GM23248 (cell line): ENCODE results near the gene ZNF320. TPM values are rescaled to one million over a fixed set of nuclear protein-coding genes. Genes with fewer than 3 reads are reported as not detected.
"Not testable (repeated sequence)": the region's sequence is repeated elsewhere in the genome, so short reads cannot be mapped to it uniquely, and the experiment has no call there.

Source experiments
- DNase-seq: peaks from one replicate; pipeline ENCODE4 v3.0.0-alpha.2; 2015
- H2AFZ ChIP-seq: fragments of 200-600 bp; sonication (generic); 2 replicates; pipeline ENCODE4 v1.6.1; 2016; ENCODE audit warnings: antibody characterized with exemption
- H3F3A ChIP-seq: fragments of 200-600 bp; sonication (generic); 2 replicates; pipeline ENCODE4 v1.6.1; 2016; ENCODE audit warnings: mild to moderate bottlenecking, antibody characterized with exemption, mixed run types; ENCODE audit not compliant: insufficient read depth
- H3K27ac ChIP-seq: fragments of 200-600 bp; sonication (generic); 2 replicates; pipeline ENCODE4 v1.5.1; 2016; ENCODE audit warnings: mild to moderate bottlenecking
- H3K27me3 ChIP-seq: fragments of 200-600 bp; sonication (generic); replicated peaks from 2 replicates; pipeline ENCODE4 v1.6.1; 2016; ENCODE audit warnings: mild to moderate bottlenecking; ENCODE audit not compliant: insufficient read depth
- H3K36me3 ChIP-seq: fragments of 200-600 bp; sonication (generic); 2 replicates; pipeline ENCODE4 v1.6.1; 2016; ENCODE audit warnings: low read depth, mild to moderate bottlenecking
- H3K4me1 ChIP-seq: fragments of 200-600 bp; sonication (generic); 2 replicates; pipeline ENCODE4 v1.6.1; 2016; ENCODE audit warnings: mild to moderate bottlenecking; ENCODE audit not compliant: insufficient read depth
- H3K4me2 ChIP-seq: fragments of 200-600 bp; sonication (generic); one replicate; pipeline ENCODE4 v1.6.1; 2016; ENCODE audit warnings: mild to moderate bottlenecking; ENCODE audit not compliant: unreplicated experiment
- H3K4me3 ChIP-seq: fragments of 200-600 bp; sonication (generic); 2 replicates; pipeline ENCODE4 v1.5.1; 2016; ENCODE audit warnings: mild to moderate bottlenecking
- H3K79me2 ChIP-seq: fragments of 200-600 bp; sonication (generic); 2 replicates; pipeline ENCODE4 v1.6.1; 2016; ENCODE audit warnings: mild to moderate bottlenecking; ENCODE audit not compliant: insufficient read depth
- H3K9ac ChIP-seq: fragments of 200-600 bp; sonication (generic); 2 replicates; pipeline ENCODE4 v1.6.1; 2016; ENCODE audit warnings: mild to moderate bottlenecking
- H3K9me2 ChIP-seq: fragments of 200-600 bp; sonication (generic); 2 replicates; pipeline ENCODE4 v1.6.1; 2016; ENCODE audit warnings: mixed run types, mild to moderate bottlenecking, moderate library complexity; ENCODE audit not compliant: insufficient read depth
- H3K9me3 ChIP-seq: fragments of 200-600 bp; sonication (generic); one replicate; pipeline ENCODE4 v1.6.1; 2017; ENCODE audit warnings: low read depth
- H4K20me1 ChIP-seq: fragments of 200-600 bp; sonication (generic); 2 replicates; pipeline ENCODE4 v1.6.0; 2016; ENCODE audit not compliant: insufficient read depth
- EZH2 ChIP-seq: fragments of 200-600 bp; sonication (generic); IDR thresholded peaks from 2 replicates; pipeline ENCODE4 v1.6.1; 2018; ENCODE audit warnings: antibody characterized with exemption, mild to moderate bottlenecking; ENCODE audit not compliant: insufficient read depth, poor library complexity, severe bottlenecking
- EZH2phosphoT487 ChIP-seq: fragments of 200-600 bp; sonication (generic); IDR thresholded peaks from 2 replicates; pipeline ENCODE4 v1.6.1; 2018; ENCODE audit warnings: antibody characterized with exemption, moderate library complexity, mild to moderate bottlenecking, low read depth; ENCODE audit not compliant: insufficient read depth
- WGBS, 2 experiments: methylation state at CpG; one replicate each; pipeline ENCODE4 v1.1.6; 2015 to 2017; ENCODE audit warnings: low lambda C conversion rate in 2 of 2, low coverage in 1 of 2; ENCODE audit errors: missing lambda C conversion rate in 2 of 2; 5-methylcytosine and 5-hydroxymethylcytosine counted together
- in situ Hi-C: fragments of 300-500 bp; cut with MboI; formaldehyde crosslinking; loops from 2 replicates; pipeline ENCODE4 v1.15.0; 2020
- polyA plus RNA-seq: library from polyadenylated mRNA; unstranded; fragments of >200 nt; fragmentation: Nextera tagmentation; extraction: Ambion mirVana; gene quantifications from 2 replicates; pipeline ENCODE4 v1.2.1, GENCODE V29; 2016
- total RNA-seq: library from RNA; depleted of rRNA; stranded (reverse); fragments of >200 nt; shearing (Covaris generic); gene quantifications from 2 replicates; pipeline ENCODE4 v1.2.3, GENCODE V29; 2014

Gene ZNF320
- total and polyA plus RNA-seq, 2 experiments from 2014 or later = 4.3 to 16.4 TPM

DNA sequence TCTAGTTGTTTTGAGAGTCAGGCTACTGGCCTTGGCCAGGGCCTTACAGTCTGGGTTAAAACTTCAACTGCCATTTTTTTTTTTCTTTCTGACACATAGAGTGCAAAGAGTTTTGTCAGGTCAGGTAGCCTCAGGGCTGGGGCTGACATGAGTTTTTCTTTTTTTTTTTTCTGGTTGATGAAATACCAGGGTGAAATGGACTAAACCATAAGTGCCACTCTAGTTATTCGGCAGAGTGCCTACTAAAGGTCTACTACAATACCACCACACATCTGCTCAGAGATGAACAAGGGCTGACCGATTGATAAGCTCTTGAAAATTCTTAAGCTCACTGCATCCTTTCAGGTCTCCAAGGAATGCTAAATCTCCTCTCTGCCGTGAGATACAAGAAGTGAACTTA, 4.4 kb upstream of the ZNF320 start:
- Histone ChIP-seq H2AFZ (no peak overlapping the region), H3K9me3 (no peaks in the 10 kb centered on the region), H3K27me3 (no peaks in the 10 kb centered on the region), H3K4me2 (no peak overlapping the region), H3K4me1 (no peaks in the 10 kb centered on the region), H3K36me3 (peaks cover 8% of the 10 kb centered on the region; the same call in 1 of the 2 replicates), H4K20me1 (no peaks in the 10 kb centered on the region), H3K9ac (no peak overlapping the region), H3F3A (no peaks in the 10 kb centered on the region), H3K4me3 (no peak overlapping the region), H3K27ac (no peak overlapping the region), H3K79me2 (peaks cover 1% of the 10 kb centered on the region; the same call in 1 of the 2 replicates), H3K9me2 (no peaks in the 10 kb centered on the region)
- DNase-seq = no peak
- in situ Hi-C loops = no loop called here
- 81 to 89% methylated on average over 3 of the region's 3 CpGs for WGBS, 2 experiments
- TF ChIP-seq EZH2phosphoT487 (no peak), EZH2 (no peak)

DNA sequence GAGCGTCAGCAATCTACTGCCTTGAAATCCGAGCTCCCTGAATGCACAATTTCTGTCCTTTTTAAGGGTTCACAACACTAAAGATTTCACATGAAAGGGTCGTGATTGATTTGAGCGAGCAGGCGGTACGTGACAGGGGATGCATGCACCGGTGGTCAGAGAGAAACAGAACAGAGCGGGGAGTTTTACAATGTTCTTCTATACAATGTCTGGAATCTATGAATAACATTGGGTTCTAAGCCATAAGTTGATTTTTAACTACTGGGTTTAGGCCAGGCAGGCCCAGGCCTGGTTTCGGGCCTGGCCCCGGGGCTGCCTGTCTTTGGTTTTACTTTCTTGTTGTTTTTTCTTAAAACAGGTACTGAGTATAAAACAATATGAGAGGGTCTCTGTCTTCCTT, 1.2 kb upstream of the ZNF320 start:
- H3K9ac ChIP-seq, H3F3A ChIP-seq, H3K9me3 ChIP-seq, H3K4me2 ChIP-seq, H3K27me3 ChIP-seq, in situ Hi-C loops, H3K4me3 ChIP-seq, H3K9me2 ChIP-seq, DNase-seq, H3K4me1 ChIP-seq, H3K36me3 ChIP-seq, H3K27ac ChIP-seq, H4K20me1 ChIP-seq: not testable (repeated sequence)
- peaks cover 34% of the 10 kb centered on the region for H3K79me2 ChIP-seq
- peak overlapping the region; percentile 94 for H2AFZ ChIP-seq
- 77 to 88% methylated on average over 10 of the region's 10 CpGs for WGBS, 2 experiments

- H3K4me1 ChIP-seq = peaks cover 4% of the 10 kb centered on the region; the same call in 1 of the 2 replicates
- no peaks in the 10 kb centered on the region for H3K27me3 ChIP-seq
- in situ Hi-C loops = no loop called here
- H3K9me2 ChIP-seq = no peaks in the 10 kb centered on the region
- no peaks in the 10 kb centered on the region; the same call in 1 of the 2 replicates for H3K36me3 ChIP-seq
- H3K4me2 ChIP-seq = peak overlapping the region; percentile 93
- no peaks in the 10 kb centered on the region for H4K20me1 ChIP-seq
- H3K79me2 ChIP-seq = peaks cover 38% of the 10 kb centered on the region
- peak overlapping the region; percentile 94 for H2AFZ ChIP-seq
- H3F3A ChIP-seq = no peaks in the 10 kb centered on the region
- no peak for TF ChIP-seq EZH2
- TF ChIP-seq EZH2phosphoT487 = no peak
- peak; percentile 13 for DNase-seq
- 60 to 67% methylated on average over 13 to 15 of the region's 15 CpGs for WGBS, 2 experiments
- no peaks in the 10 kb centered on the region for H3K9me3 ChIP-seq
- peak overlapping the region; percentile 90 for H3K9ac ChIP-seq
- peak overlapping the region; percentile 82 for H3K4me3 ChIP-seq
- peak overlapping the region; percentile 86 for H3K27ac ChIP-seq
These were observed 666 bp upstream of the ZNF320 start for GRCh38 chr19:52898101-52898500.

GRCh38 chr19:52896431-52897137, 851 bp downstream of the ZNF320 start:
- DNase-seq = peak; percentile 65
- H3K9ac ChIP-seq = peak overlapping the region; percentile 90
- H4K20me1 ChIP-seq = no peaks in the 10 kb centered on the region
- peak overlapping the region; percentile 82 for H3K4me3 ChIP-seq
- H3K4me2 ChIP-seq = peak overlapping the region; percentile 93
- WGBS, 2 experiments = 37 to 40% methylated on average over 24 of the region's 24 CpGs
- H3F3A ChIP-seq = no peaks in the 10 kb centered on the region
- TF ChIP-seq EZH2phosphoT487 (no peak), EZH2 (no peak)
- H2AFZ ChIP-seq = peak overlapping the region; percentile 94
- peaks cover 38% of the 10 kb centered on the region for H3K79me2 ChIP-seq
- peaks cover 4% of the 10 kb centered on the region; the same call in 1 of the 2 replicates for H3K4me1 ChIP-seq
- in situ Hi-C loops = no loop called here
- no peaks in the 10 kb centered on the region for H3K9me2 ChIP-seq
- no peaks in the 10 kb centered on the region for H3K9me3 ChIP-seq
- peak overlapping the region; percentile 86 for H3K27ac ChIP-seq
- H3K36me3 ChIP-seq = no peaks in the 10 kb centered on the region; the same call in 1 of the 2 replicates
- H3K27me3 ChIP-seq = no peaks in the 10 kb centered on the region
